Measurements from ENCODE around the gene LSR. TPM values are rescaled to one million over a fixed set of nuclear protein-coding genes. Genes with fewer than 3 reads are reported as not detected.

Gene LSR
- total and polyA plus RNA-seq, 2 donors (not counting 1 experiment from before 2014, with no cell fraction given), result 37.2 to 45.3 TPM

- peak overlapping the region; percentile 17 for H3K9ac ChIP-seq (ENCODE audit: low read length)
- peak; percentile 73 for ATAC-seq (ENCODE audit: low read depth)
- peak overlapping the region; percentile 57 to 58 for H3K27ac ChIP-seq (ENCODE audit: low read length in 2 of 2)
- TF ChIP-seq CTCF (IDR thresholded peaks at IDR 0.05) (no peak), EZH2 (IDR thresholded peaks at IDR 0.05; ENCODE audit: borderline replicate concordance, insufficient read depth, low read depth, low read length, poor library complexity, severe bottlenecking) (no peak)
- Mint-ChIP-seq H3K27me3 (no peaks in the 10 kb centered on the region), H3K4me3 (peak overlapping the region; percentile 66), H3K4me1 (peaks cover 23% of the 10 kb centered on the region), H3K27ac (peak overlapping the region; percentile 74), H3K9me3 (ENCODE audit: insufficient read depth) (no peaks in the 10 kb centered on the region)
- ChIA-PET POLR2A (interaction anchor here (0.6 to 1.5 kb wide), 6 partner anchors 11 to 53 kb away, joined by 3 to 7 read pairs (median 4); no protein-coding TSS in a partner anchor), CTCF (interaction anchor here (0.6 to 1.4 kb wide), 10 partner anchors 9 to 252 kb away, joined by 3 to 4 read pairs (median 3); partner anchors contain the start of gene FFAR1)
- H3K4me2 ChIP-seq (replicated peaks; ENCODE audit: low read depth, low read length, poor library complexity, severe bottlenecking), result peak overlapping the region; percentile 58
- H2AFZ ChIP-seq (ENCODE audit: insufficient read depth, low read depth, low read length, poor library complexity, severe bottlenecking), result peak overlapping the region; percentile 67
- DNase-seq, result peak; percentile 76
- no peaks in the 10 kb centered on the region for H3K27me3 ChIP-seq (replicated peaks in 1 of 4; ENCODE audit: control extremely low read depth in 1 of 4, control insufficient read depth in 3 of 4, insufficient read depth in 4 of 4, low read length in 3 of 4)
- H3K36me3 ChIP-seq (replicated peaks in 1 of 2; ENCODE audit: control extremely low read depth in 1 of 2, control insufficient read depth in 1 of 2, extremely low read depth in 1 of 2, insufficient read depth in 2 of 2, low read length in 1 of 2), result no peaks in the 10 kb centered on the region
- 3% methylated on average over 24 of the region's 24 CpGs for WGBS (ENCODE audit: insufficient coverage)
- H4K20me1 ChIP-seq (ENCODE audit: control insufficient read depth, insufficient read depth, low read length, poor library complexity, severe bottlenecking), result no peaks in the 10 kb centered on the region
- peaks cover 20% of the 10 kb centered on the region for H3K79me2 ChIP-seq (ENCODE audit: control insufficient read depth, insufficient read depth, low read length)
- H3K4me3 ChIP-seq (ENCODE audit: control extremely low read depth in 1 of 5, extremely low read depth in 1 of 5, insufficient read depth in 1 of 5, low read depth in 2 of 5, low read length in 4 of 5), result peak overlapping the region in 2 of 5 experiments; percentile 17 to 23
- H3K9me3 ChIP-seq (ENCODE audit: control extremely low read depth in 1 of 3, control insufficient read depth in 2 of 3, insufficient read depth in 1 of 3, low read length in 2 of 3), result peaks cover 0 to 7% (median 0%) of the 10 kb centered on the region in 3 donors
- peaks cover 27 to 52% of the 10 kb centered on the region in 2 donors for H3K4me1 ChIP-seq (ENCODE audit: control insufficient read depth in 2 of 2, insufficient read depth in 2 of 2, low read length in 2 of 2)
- intact Hi-C loops (cut with micrococcal nuclease), result loop anchor here (5.0 kb wide), 1 partner anchor 36 kb away; no protein-coding TSS in a partner anchor
These were observed 47.1 kb downstream of the LSR start for GRCh38 chr19:35295792-35296462.
